Liver (tissue), 9 donors: Measurements from ENCODE around the gene VEPH1. TPM values are rescaled to one million over a fixed set of nuclear protein-coding genes. Genes with fewer than 3 reads are reported as not detected.

Experiments
- DNase-seq: peaks from one replicate; pipeline ENCODE4 v3.0.0-alpha.2; 2017; ENCODE audit warnings: low spot score
- H3K27ac ChIP-seq, 2 donors: one replicate each; pipeline ENCODE4 v1.7.0; 2013; ENCODE audit warnings: inconsistent platforms in 2 of 2, low read length in 2 of 2, control low read depth in 1 of 2, low read depth in 1 of 2, mild to moderate bottlenecking in 1 of 2
- H3K27me3 ChIP-seq, 4 donors: one replicate each; pipeline versions ENCODE4 v1.6.1 to v1.7.0; 2013; ENCODE audit warnings: low read length in 3 of 4, inconsistent platforms in 1 of 4, mild to moderate bottlenecking in 1 of 4, moderate library complexity in 1 of 4; ENCODE audit not compliant: control insufficient read depth in 4 of 4, insufficient read depth in 4 of 4
- H3K36me3 ChIP-seq, 4 donors: one replicate each; pipeline versions ENCODE4 v1.6.1 to v1.7.0; 2013; ENCODE audit warnings: low read length in 3 of 4, mild to moderate bottlenecking in 3 of 4, low read depth in 1 of 4, moderate library complexity in 1 of 4; ENCODE audit not compliant: control insufficient read depth in 4 of 4, insufficient read depth in 3 of 4
- H3K4me1 ChIP-seq, 4 donors: one replicate each; pipeline versions ENCODE4 v1.6.1 to v1.7.0; 2013; ENCODE audit warnings: low read length in 3 of 4, mild to moderate bottlenecking in 3 of 4, moderate library complexity in 1 of 4; ENCODE audit not compliant: control insufficient read depth in 4 of 4, insufficient read depth in 4 of 4
- H3K4me3 ChIP-seq, 3 donors: one replicate each; pipeline versions ENCODE4 v1.6.1 to v1.7.0; 2013; ENCODE audit warnings: low read length in 3 of 3, control low read depth in 1 of 3, low read depth in 1 of 3, mild to moderate bottlenecking in 1 of 3
- H3K9ac ChIP-seq, 2 donors: one replicate each; pipeline ENCODE4 v1.7.0; 2013; ENCODE audit warnings: low read length in 2 of 2, mild to moderate bottlenecking in 2 of 2, moderate library complexity in 2 of 2, control low read depth in 1 of 2, low read depth in 1 of 2
- H3K9me3 ChIP-seq, 4 donors: one replicate each; pipeline versions ENCODE4 v1.6.1 to v1.7.0; 2013; ENCODE audit warnings: low read length in 3 of 4; ENCODE audit not compliant: control insufficient read depth in 4 of 4
- ATF3 ChIP-seq: IDR thresholded peaks from 2 replicates; pipeline ENCODE4 v1.6.1; 2016; ENCODE audit warnings: antibody characterized with exemption
- CTCF ChIP-seq: fragments of 150-350 bp; IDR thresholded peaks from 2 replicates; pipeline ENCODE4 v1.5.1; 2017; ENCODE audit warnings: improper control_type of control experiment, low read depth, low read length; ENCODE audit not compliant: missing input control
- EGR1 ChIP-seq, 2 donors: IDR thresholded peaks; 2 replicates each; pipeline ENCODE4 v1.6.1; 2016 to 2018; ENCODE audit warnings: antibody characterized with exemption in 2 of 2, low read depth in 2 of 2
- FOXA1 ChIP-seq: IDR thresholded peaks from 2 replicates; pipeline ENCODE4 v1.6.1; 2016; ENCODE audit warnings: antibody characterized with exemption
- FOXA2 ChIP-seq: IDR thresholded peaks from 2 replicates; pipeline ENCODE4 v1.6.1; 2016; ENCODE audit warnings: antibody characterized with exemption
- GABPA ChIP-seq, 2 donors: IDR thresholded peaks in 1 of 2; conservative IDR thresholded peaks in 1 of 2; 2 replicates each; pipeline ENCODE4 v1.6.1; 2016; ENCODE audit warnings: antibody characterized with exemption in 2 of 2, mild to moderate bottlenecking in 1 of 2, moderate library complexity in 1 of 2
- HNF4A ChIP-seq, 2 donors: conservative IDR thresholded peaks; 2 replicates each; pipeline ENCODE4 v1.6.1; 2016; ENCODE audit warnings: antibody characterized with exemption in 2 of 2, mild to moderate bottlenecking in 2 of 2
- HNF4G ChIP-seq: IDR thresholded peaks from 2 replicates; pipeline ENCODE4 v1.6.1; 2016; ENCODE audit warnings: antibody characterized with exemption
- JUND ChIP-seq, 2 donors: IDR thresholded peaks; 2 replicates each; pipeline ENCODE4 v1.6.1; 2016; ENCODE audit warnings: antibody characterized with exemption in 2 of 2
- MAX ChIP-seq: IDR thresholded peaks from 2 replicates; pipeline ENCODE4 v1.6.1; 2016; ENCODE audit warnings: antibody characterized with exemption
- NR2F2 ChIP-seq: IDR thresholded peaks from 2 replicates; pipeline ENCODE4 v1.6.1; 2016; ENCODE audit warnings: antibody characterized with exemption
- RAD21 ChIP-seq, 2 donors: IDR thresholded peaks; 2 replicates each; pipeline ENCODE4 v1.6.1; 2016; ENCODE audit warnings: antibody characterized with exemption in 2 of 2, mild to moderate bottlenecking in 2 of 2
- REST ChIP-seq: IDR thresholded peaks from 2 replicates; pipeline ENCODE4 v1.6.1; 2016; ENCODE audit warnings: antibody characterized with exemption, mild to moderate bottlenecking
- RXRA ChIP-seq, 2 donors: IDR thresholded peaks; 2 replicates each; pipeline ENCODE4 v1.6.1; 2017 to 2018; ENCODE audit warnings: antibody characterized with exemption in 2 of 2, mild to moderate bottlenecking in 1 of 2
- SP1 ChIP-seq: IDR thresholded peaks from 2 replicates; pipeline ENCODE4 v1.6.1; 2018; ENCODE audit warnings: antibody characterized with exemption, mild to moderate bottlenecking
- TAF1 ChIP-seq: conservative IDR thresholded peaks from 2 replicates; pipeline ENCODE4 v1.6.1; 2016; ENCODE audit warnings: antibody characterized with exemption, mild to moderate bottlenecking
- YY1 ChIP-seq: IDR thresholded peaks from 2 replicates; pipeline ENCODE4 v1.6.1; 2016; ENCODE audit warnings: antibody characterized with exemption, mild to moderate bottlenecking
- ZBTB33 ChIP-seq: IDR thresholded peaks from 2 replicates; pipeline ENCODE4 v1.6.1; 2016; ENCODE audit warnings: antibody characterized with exemption
- WGBS: extraction: QIAGEN DNeasy Blood & Tissue Kit; methylation state at CpG from one replicate; pipeline ENCODE4 v1.1.7; 2013; 5-methylcytosine and 5-hydroxymethylcytosine counted together
- polyA plus RNA-seq, 2 donors: library from polyadenylated mRNA; stranded (reverse) in 1 of 2; unstranded in 1 of 2; fragments of 200-250 nt in 1 of 2; fragments of >200 nt in 1 of 2; fragmentation: Nextera tagmentation in 1 of 2; extraction: Ambion mirVana in 1 of 2; gene quantifications; one replicate each; pipeline versions ENCODE4 v1.2.1 to v1.2.3, GENCODE V29; 2013 to 2015
- total RNA-seq, 2 donors: library from RNA; depleted of rRNA; stranded (reverse); fragments of >200 nt; gene quantifications; one replicate each; pipeline ENCODE4 v1.2.3, GENCODE V29; 2014
- donor health status: healthy.
- donor health status: healthy.
- donor health status: healthy.
- donor health status: healthy.
- donor health status: healthy.

Gene VEPH1
- total and polyA plus RNA-seq, 4 donors = 0.60 to 3.3 (median 1.2) TPM

GRCh38 chr3:157381606-157382005, 121.6 kb downstream of the VEPH1 start:
- 91% methylated on average over 4 of the region's 4 CpGs for WGBS
- Histone ChIP-seq H3K27me3 (no peaks in the 10 kb centered on the region), H3K4me3 (no peak overlapping the region), H3K9ac (no peak overlapping the region), H3K4me1 (no peaks in the 10 kb centered on the region), H3K9me3 (no peaks in the 10 kb centered on the region), H3K27ac (no peak overlapping the region), H3K36me3 (no peaks in the 10 kb centered on the region)
- TF ChIP-seq YY1 (no peak), CTCF (no peak), ZBTB33 (no peak), RAD21 (IDR thresholded peaks at IDR 0.05) (no peak), HNF4G (no peak), GABPA (IDR thresholded peaks at IDR 0.05 in 1 of 2, conservative IDR thresholded peaks at IDR 0.05 in 1 of 2) (no peak), FOXA2 (no peak), HNF4A (conservative IDR thresholded peaks at IDR 0.05) (no peak), REST (no peak), EGR1 (IDR thresholded peaks at IDR 0.05; ENCODE audit: low read depth in 2 of 2) (no peak), TAF1 (no peak), RXRA (IDR thresholded peaks at IDR 0.05) (no peak), SP1 (no peak), NR2F2 (no peak), FOXA1 (no peak), ATF3 (no peak), MAX (no peak), JUND (IDR thresholded peaks at IDR 0.05) (no peak)
- no peak for DNase-seq
